ENCODE data around the gene ACTN4.

Gene ACTN4

GRCh38 chr19:38726284-38726673 is 78.8 kb downstream of the ACTN4 start:
- H3K36me3 ChIP-seq (ENCODE audit: insufficient read depth, low read length), result peaks cover 94% of the 10 kb centered on the region
- H3K4me1 ChIP-seq (ENCODE audit: control insufficient read depth, insufficient read depth, low read length), result no peaks in the 10 kb centered on the region
- H3K4me3 ChIP-seq (ENCODE audit: low read length), result no peak overlapping the region
- H3K9ac ChIP-seq (ENCODE audit: low read depth, low read length), result no peak overlapping the region
- H3K27me3 ChIP-seq (ENCODE audit: control insufficient read depth, insufficient read depth, low read length), result no peaks in the 10 kb centered on the region
- H3K4me2 ChIP-seq (ENCODE audit: low read length), result no peak overlapping the region
- no peaks in the 10 kb centered on the region for H3K9me3 ChIP-seq (replicated peaks; ENCODE audit: low read length)

GRCh38 chr19:38726761-38727301 is 79.4 kb downstream of the ACTN4 start:
- H3K9ac ChIP-seq (ENCODE audit: low read depth, low read length), result no peak overlapping the region
- peaks cover 94% of the 10 kb centered on the region for H3K36me3 ChIP-seq (ENCODE audit: insufficient read depth, low read length)

DNA sequence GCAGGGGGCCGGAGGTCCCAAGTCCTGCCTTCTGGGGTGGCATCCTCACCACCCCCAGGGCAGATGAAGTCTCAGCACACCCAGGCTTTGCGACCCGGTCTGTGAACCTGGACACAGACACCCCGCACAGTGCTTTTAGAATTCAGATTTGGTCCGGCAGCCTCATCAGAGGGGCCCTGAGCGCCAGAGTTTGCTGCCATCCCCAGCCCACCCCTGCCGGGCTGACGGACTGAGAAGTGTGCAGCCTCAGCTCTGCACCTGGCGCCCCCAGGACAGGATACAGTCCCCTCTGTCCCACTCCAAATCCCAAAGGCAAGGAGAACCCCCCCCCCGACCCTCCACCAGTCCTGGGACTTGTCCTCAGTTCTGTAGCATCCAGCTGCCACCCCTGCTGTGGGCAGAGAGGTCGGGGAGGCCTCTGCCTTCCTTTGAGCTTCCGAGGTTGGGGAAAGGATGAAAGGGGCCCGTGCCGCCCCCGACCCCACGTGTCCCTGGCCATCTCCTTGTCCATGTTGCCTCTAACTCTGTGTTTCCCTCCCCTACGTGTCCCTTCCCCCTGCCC is 79.9 kb downstream of the ACTN4 start:
- no peak overlapping the region for H3K9ac ChIP-seq (ENCODE audit: low read depth, low read length)
- H3K9me3 ChIP-seq (replicated peaks; ENCODE audit: low read length), result no peaks in the 10 kb centered on the region
- no peak overlapping the region for H3K4me3 ChIP-seq (ENCODE audit: low read length)
- H3K27me3 ChIP-seq (ENCODE audit: control insufficient read depth, insufficient read depth, low read length), result no peaks in the 10 kb centered on the region
- peaks cover 93% of the 10 kb centered on the region for H3K36me3 ChIP-seq (ENCODE audit: insufficient read depth, low read length)
- H3K4me2 ChIP-seq (ENCODE audit: low read length), result no peak overlapping the region
- no peaks in the 10 kb centered on the region for H3K4me1 ChIP-seq (ENCODE audit: control insufficient read depth, insufficient read depth, low read length)

More at GRCh38 chr19:38726761-38727301, 79.4 kb downstream of the ACTN4 start:
- Histone ChIP-seq H3K9me3 (replicated peaks; ENCODE audit: low read length) (no peaks in the 10 kb centered on the region), H3K4me2 (ENCODE audit: low read length) (no peak overlapping the region), H3K4me1 (ENCODE audit: control insufficient read depth, insufficient read depth, low read length) (no peaks in the 10 kb centered on the region), H3K4me3 (ENCODE audit: low read length) (no peak overlapping the region), H3K27me3 (ENCODE audit: control insufficient read depth, insufficient read depth, low read length) (no peaks in the 10 kb centered on the region)

DNA sequence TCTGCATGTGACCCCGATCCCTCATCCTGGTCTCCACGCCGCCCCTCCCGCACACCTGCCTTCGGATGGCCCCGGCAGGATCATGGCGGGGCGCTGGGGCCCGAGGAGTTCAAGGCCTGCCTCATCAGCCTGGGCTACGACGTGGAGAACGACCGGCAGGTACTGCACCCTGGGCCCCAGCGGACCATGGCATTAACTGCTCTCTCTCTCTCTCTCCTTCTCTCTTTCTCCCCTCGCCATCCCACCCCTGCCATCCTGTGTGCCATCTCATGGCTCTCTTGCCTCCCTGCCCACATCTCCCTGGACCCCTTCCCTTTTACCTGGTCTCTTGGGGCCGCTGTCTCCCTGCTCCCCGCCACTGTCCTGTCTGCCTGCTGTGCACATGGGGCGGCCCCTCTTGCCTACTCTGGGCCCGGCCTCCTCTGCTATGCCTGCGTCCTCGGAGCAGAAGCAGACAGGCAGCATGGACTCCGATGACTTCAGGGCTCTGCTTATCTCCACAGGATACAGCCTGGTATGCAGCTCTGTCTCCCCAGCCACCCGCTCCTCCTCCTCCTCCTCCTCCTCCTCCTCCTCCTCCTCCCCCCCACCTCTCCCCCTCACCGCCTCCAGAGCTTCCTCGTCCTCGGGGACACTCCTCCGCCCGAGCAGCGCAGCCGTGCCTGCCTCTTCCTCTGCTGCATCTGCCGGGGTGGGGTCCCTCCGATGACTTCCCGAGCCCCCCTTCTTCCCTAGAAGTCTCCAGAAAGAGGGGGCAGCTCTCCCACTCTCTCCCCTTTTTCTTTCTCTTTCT is 80.6 kb downstream of the ACTN4 start:
- peaks cover 90% of the 10 kb centered on the region for H3K36me3 ChIP-seq (ENCODE audit: insufficient read depth, low read length)
- no peak overlapping the region for H3K4me3 ChIP-seq (ENCODE audit: low read length)
- peaks cover 3% of the 10 kb centered on the region for H3K4me1 ChIP-seq (ENCODE audit: control insufficient read depth, insufficient read depth, low read length)
- no peak overlapping the region for H3K4me2 ChIP-seq (ENCODE audit: low read length)
- H3K27me3 ChIP-seq (ENCODE audit: control insufficient read depth, insufficient read depth, low read length), result no peaks in the 10 kb centered on the region
- no peak overlapping the region for H3K9ac ChIP-seq (ENCODE audit: low read depth, low read length)
- no peaks in the 10 kb centered on the region for H3K9me3 ChIP-seq (replicated peaks; ENCODE audit: low read length)

GRCh38 chr19:38728752-38729541 is 81.5 kb downstream of the ACTN4 start:
- Histone ChIP-seq H3K4me3 (ENCODE audit: low read length) (no peak overlapping the region), H3K4me2 (ENCODE audit: low read length) (no peak overlapping the region), H3K27me3 (ENCODE audit: control insufficient read depth, insufficient read depth, low read length) (no peaks in the 10 kb centered on the region), H3K4me1 (ENCODE audit: control insufficient read depth, insufficient read depth, low read length) (peaks cover 10% of the 10 kb centered on the region), H3K36me3 (ENCODE audit: insufficient read depth, low read length) (peaks cover 82% of the 10 kb centered on the region), H3K9ac (ENCODE audit: low read depth, low read length) (no peak overlapping the region), H3K9me3 (replicated peaks; ENCODE audit: low read length) (no peaks in the 10 kb centered on the region)

GRCh38 chr19:38729653-38730469 is 82.4 kb downstream of the ACTN4 start:
- H3K36me3 ChIP-seq (ENCODE audit: insufficient read depth, low read length), result peaks cover 74% of the 10 kb centered on the region

DNA sequence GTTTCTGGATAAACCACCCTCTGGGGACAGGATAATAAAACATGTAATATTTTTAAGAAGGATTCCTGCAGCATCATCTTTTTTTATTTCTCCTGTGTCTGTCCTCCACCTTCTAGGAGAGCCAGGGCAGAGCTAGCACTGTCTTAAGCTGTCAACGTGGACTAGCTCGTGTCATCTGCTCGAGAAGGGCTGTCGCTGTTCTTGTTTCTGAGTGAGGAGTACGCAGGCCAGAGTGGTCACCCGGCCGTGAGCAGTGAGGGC is 83.0 kb downstream of the ACTN4 start:
- H3K36me3 ChIP-seq (ENCODE audit: insufficient read depth, low read length), result peaks cover 69% of the 10 kb centered on the region
- peaks cover 25% of the 10 kb centered on the region for H3K4me1 ChIP-seq (ENCODE audit: control insufficient read depth, insufficient read depth, low read length)

More at GRCh38 chr19:38729653-38730469, 82.4 kb downstream of the ACTN4 start:
- H3K9ac ChIP-seq (ENCODE audit: low read depth, low read length), result no peak overlapping the region
- H3K4me3 ChIP-seq (ENCODE audit: low read length), result no peak overlapping the region
- no peak overlapping the region for H3K4me2 ChIP-seq (ENCODE audit: low read length)
- H3K27me3 ChIP-seq (ENCODE audit: control insufficient read depth, insufficient read depth, low read length), result no peaks in the 10 kb centered on the region
- no peaks in the 10 kb centered on the region for H3K9me3 ChIP-seq (replicated peaks; ENCODE audit: low read length)
- H3K4me1 ChIP-seq (ENCODE audit: control insufficient read depth, insufficient read depth, low read length), result peaks cover 19% of the 10 kb centered on the region

GRCh38 chr19:38730731-38731589 is 83.5 kb downstream of the ACTN4 start:
- H3K4me2 ChIP-seq (ENCODE audit: low read length), result no peak overlapping the region
- H3K9ac ChIP-seq (ENCODE audit: low read depth, low read length), result no peak overlapping the region
- H3K27me3 ChIP-seq (ENCODE audit: control insufficient read depth, insufficient read depth, low read length), result no peaks in the 10 kb centered on the region
- H3K9me3 ChIP-seq (replicated peaks; ENCODE audit: low read length), result no peaks in the 10 kb centered on the region
- peaks cover 63% of the 10 kb centered on the region for H3K36me3 ChIP-seq (ENCODE audit: insufficient read depth, low read length)
- H3K4me3 ChIP-seq (ENCODE audit: low read length), result no peak overlapping the region
- peaks cover 25% of the 10 kb centered on the region for H3K4me1 ChIP-seq (ENCODE audit: control insufficient read depth, insufficient read depth, low read length)

More for the DNA sequence above, 83.0 kb downstream of the ACTN4 start:
- Histone ChIP-seq H3K4me2 (ENCODE audit: low read length) (no peak overlapping the region), H3K4me3 (ENCODE audit: low read length) (no peak overlapping the region), H3K27me3 (ENCODE audit: control insufficient read depth, insufficient read depth, low read length) (no peaks in the 10 kb centered on the region), H3K9ac (ENCODE audit: low read depth, low read length) (no peak overlapping the region), H3K9me3 (replicated peaks; ENCODE audit: low read length) (no peaks in the 10 kb centered on the region)

DNA sequence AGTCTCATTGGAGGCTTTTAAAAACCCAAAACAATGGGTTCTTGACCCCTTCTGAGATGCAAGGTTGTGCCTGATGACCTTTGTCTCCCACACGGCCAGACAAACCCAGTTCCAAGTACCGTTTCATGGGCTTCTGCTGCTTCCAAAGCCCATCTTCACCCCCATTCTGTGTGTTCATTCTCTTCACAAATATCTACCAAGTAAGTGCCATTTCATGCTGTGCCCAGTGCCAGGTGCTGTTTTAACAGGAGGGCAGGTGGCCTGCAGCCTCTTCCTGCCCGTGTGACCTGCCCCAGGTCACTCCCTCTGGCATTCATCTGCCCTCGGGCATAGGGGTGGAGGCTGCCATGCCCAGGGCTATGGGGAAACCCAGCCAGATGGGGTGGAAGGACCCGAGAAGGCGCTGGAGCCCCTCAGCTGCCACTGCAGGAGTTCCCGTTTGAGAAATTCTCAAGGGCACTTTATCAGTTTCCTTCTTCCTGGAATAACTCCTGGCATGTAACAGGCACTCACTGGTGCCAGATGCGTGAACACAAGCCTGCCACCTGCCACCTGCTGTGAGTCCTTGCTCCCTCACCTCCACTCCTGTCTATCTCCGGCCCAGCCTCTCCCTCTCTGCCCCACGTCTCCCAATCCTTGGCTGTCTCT is 84.3 kb downstream of the ACTN4 start:
- H3K4me1 ChIP-seq (ENCODE audit: control insufficient read depth, insufficient read depth, low read length), result peaks cover 25% of the 10 kb centered on the region
- H3K4me2 ChIP-seq (ENCODE audit: low read length), result no peak overlapping the region
- H3K27me3 ChIP-seq (ENCODE audit: control insufficient read depth, insufficient read depth, low read length), result no peaks in the 10 kb centered on the region
- no peak overlapping the region for H3K4me3 ChIP-seq (ENCODE audit: low read length)
- peaks cover 55% of the 10 kb centered on the region for H3K36me3 ChIP-seq (ENCODE audit: insufficient read depth, low read length)
- no peaks in the 10 kb centered on the region for H3K9me3 ChIP-seq (replicated peaks; ENCODE audit: low read length)
- H3K9ac ChIP-seq (ENCODE audit: low read depth, low read length), result no peak overlapping the region

DNA sequence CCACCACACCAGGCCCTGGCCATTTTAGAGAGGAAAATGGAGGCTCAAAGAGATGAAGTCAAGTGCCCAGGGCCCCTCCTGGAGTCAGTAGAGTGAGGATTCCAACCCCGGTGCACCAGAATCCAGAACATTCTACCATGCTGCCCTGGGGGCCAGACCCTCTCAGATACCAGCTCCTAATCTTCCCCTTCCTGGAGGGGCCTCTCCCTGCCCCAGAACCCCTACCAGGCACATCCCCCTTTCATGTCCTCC is 85.7 kb downstream of the ACTN4 start:
- peaks cover 41% of the 10 kb centered on the region for H3K36me3 ChIP-seq (ENCODE audit: insufficient read depth, low read length)
- no peaks in the 10 kb centered on the region for H3K27me3 ChIP-seq (ENCODE audit: control insufficient read depth, insufficient read depth, low read length)
- no peak overlapping the region for H3K9ac ChIP-seq (ENCODE audit: low read depth, low read length)
- H3K4me1 ChIP-seq (ENCODE audit: control insufficient read depth, insufficient read depth, low read length), result peaks cover 25% of the 10 kb centered on the region
- no peak overlapping the region for H3K4me3 ChIP-seq (ENCODE audit: low read length)
- no peak overlapping the region for H3K4me2 ChIP-seq (ENCODE audit: low read length)
- no peaks in the 10 kb centered on the region for H3K9me3 ChIP-seq (replicated peaks; ENCODE audit: low read length)
